Measurements from ENCODE around the gene CC2D2A. TPM values are rescaled to one million over a fixed set of nuclear protein-coding genes. Genes with fewer than 3 reads are reported as not detected.

The CC2D2A gene
- total RNA-seq, 1 experiment from 2014 or later, result 29.7 TPM

DNA sequence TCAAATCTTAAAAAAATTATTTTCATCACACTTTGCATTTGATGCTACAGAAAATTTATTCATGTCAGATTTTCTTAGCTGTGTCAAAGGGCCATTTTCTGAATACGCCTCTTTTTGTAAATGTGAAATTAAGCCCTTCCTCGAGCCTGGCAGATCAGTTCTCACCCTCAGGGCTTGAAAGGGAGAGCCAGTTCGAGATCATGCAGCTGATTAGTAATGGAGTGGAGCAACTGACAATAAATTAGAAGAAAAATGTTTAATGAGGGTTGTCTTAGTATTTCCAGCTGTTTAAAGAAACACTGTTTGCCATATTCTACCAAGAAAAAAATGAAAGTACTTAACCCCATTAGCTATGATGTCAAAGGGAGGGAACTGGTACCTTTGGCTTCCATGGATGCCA lies 28.7 kb downstream of the CC2D2A start:
- ChIA-PET POLR2A (ENCODE audit: low non-redundant PET) (interaction anchor here (0.6 kb wide), 2 partner anchors 11 to 271 kb away, joined by 3 to 5 read pairs; no protein-coding TSS in a partner anchor), CTCF (no interaction called here)
- no peak overlapping the region for H3K4me3 ChIP-seq (ENCODE audit: low read depth, low read length, poor library complexity, severe bottlenecking)
- no peak for TF ChIP-seq EZH2 (IDR thresholded peaks at IDR 0.05; ENCODE audit: borderline replicate concordance, low read depth, low read length, poor library complexity, severe bottlenecking)
- TF ChIP-seq, protein P1, sequence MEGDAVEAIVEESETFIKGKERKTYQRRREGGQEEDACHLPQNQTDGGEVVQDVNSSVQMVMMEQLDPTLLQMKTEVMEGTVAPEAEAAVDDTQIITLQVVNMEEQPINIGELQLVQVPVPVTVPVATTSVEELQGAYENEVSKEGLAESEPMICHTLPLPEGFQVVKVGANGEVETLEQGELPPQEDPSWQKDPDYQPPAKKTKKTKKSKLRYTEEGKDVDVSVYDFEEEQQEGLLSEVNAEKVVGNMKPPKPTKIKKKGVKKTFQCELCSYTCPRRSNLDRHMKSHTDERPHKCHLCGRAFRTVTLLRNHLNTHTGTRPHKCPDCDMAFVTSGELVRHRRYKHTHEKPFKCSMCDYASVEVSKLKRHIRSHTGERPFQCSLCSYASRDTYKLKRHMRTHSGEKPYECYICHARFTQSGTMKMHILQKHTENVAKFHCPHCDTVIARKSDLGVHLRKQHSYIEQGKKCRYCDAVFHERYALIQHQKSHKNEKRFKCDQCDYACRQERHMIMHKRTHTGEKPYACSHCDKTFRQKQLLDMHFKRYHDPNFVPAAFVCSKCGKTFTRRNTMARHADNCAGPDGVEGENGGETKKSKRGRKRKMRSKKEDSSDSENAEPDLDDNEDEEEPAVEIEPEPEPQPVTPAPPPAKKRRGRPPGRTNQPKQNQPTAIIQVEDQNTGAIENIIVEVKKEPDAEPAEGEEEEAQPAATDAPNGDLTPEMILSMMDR (conservative IDR thresholded peaks at IDR 0.05; ENCODE audit: low read depth, low read length), result no peak
- no peaks in the 10 kb centered on the region for H3K27me3 ChIP-seq (replicated peaks; ENCODE audit: insufficient read depth, low read depth, low read length, poor library complexity)
- H3K27ac ChIP-seq (ENCODE audit: low read depth, low read length, poor library complexity, severe bottlenecking), result no peak overlapping the region
- BruUV-seq (replicated peaks), result no TSS peak
- peaks cover 6% of the 10 kb centered on the region for H3K4me1 ChIP-seq (ENCODE audit: insufficient read depth, low read length, poor library complexity, severe bottlenecking)
- intact Hi-C loops (cut with micrococcal nuclease; ENCODE audit: unreplicated experiment), result no loop called here
- peaks cover 7% of the 10 kb centered on the region for H3K36me3 ChIP-seq (ENCODE audit: insufficient read depth, low read length, poor library complexity, severe bottlenecking)
- peaks cover 9% of the 10 kb centered on the region for H3K9me3 ChIP-seq (ENCODE audit: low read depth, low read length, poor library complexity, severe bottlenecking)
- DNase-seq (ENCODE audit: low spot score), result peak; percentile 16

DNA sequence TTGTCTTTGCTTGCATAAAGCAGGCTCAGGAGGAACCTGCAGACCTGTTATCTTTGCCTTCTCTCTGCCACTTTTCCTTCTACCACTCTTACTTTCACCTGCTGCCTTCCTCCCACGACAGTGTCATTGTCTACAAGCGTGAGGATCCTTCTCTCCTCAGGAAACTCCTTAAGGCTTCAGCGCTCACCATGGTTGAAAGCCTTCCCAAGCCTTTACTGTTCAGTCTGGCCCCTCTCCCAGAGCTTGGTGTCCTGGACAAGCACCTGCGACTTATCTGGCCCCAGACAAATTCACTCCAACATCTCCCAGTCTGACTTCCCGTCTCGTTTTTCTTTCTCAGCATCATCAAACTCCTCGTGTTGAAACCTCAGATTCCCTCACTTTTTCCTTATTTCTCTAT lies 31.0 kb downstream of the CC2D2A start:
- TF ChIP-seq, protein P1 (conservative IDR thresholded peaks at IDR 0.05; ENCODE audit: low read depth, low read length), result no peak
- TF ChIP-seq EZH2 (IDR thresholded peaks at IDR 0.05; ENCODE audit: borderline replicate concordance, low read depth, low read length, poor library complexity, severe bottlenecking), result no peak
- BruUV-seq (replicated peaks), result no TSS peak
- Histone ChIP-seq H3K4me3 (ENCODE audit: low read depth, low read length, poor library complexity, severe bottlenecking) (no peak overlapping the region), H3K27ac (ENCODE audit: low read depth, low read length, poor library complexity, severe bottlenecking) (no peak overlapping the region), H3K4me1 (ENCODE audit: insufficient read depth, low read length, poor library complexity, severe bottlenecking) (peaks cover 6% of the 10 kb centered on the region), H3K36me3 (ENCODE audit: insufficient read depth, low read length, poor library complexity, severe bottlenecking) (peaks cover 12% of the 10 kb centered on the region), H3K9me3 (ENCODE audit: low read depth, low read length, poor library complexity, severe bottlenecking) (peaks cover 9% of the 10 kb centered on the region), H3K27me3 (replicated peaks; ENCODE audit: insufficient read depth, low read depth, low read length, poor library complexity) (no peaks in the 10 kb centered on the region)
- DNase-seq (ENCODE audit: low spot score), result no peak
- intact Hi-C loops (cut with micrococcal nuclease; ENCODE audit: unreplicated experiment), result no loop called here
- POLR2A ChIA-PET (ENCODE audit: low non-redundant PET), result interaction anchor here (0.6 kb wide), 1 partner anchor 158 kb away, joined by 3 read pairs; no protein-coding TSS in a partner anchor
- CTCF ChIA-PET, result no interaction called here

DNA sequence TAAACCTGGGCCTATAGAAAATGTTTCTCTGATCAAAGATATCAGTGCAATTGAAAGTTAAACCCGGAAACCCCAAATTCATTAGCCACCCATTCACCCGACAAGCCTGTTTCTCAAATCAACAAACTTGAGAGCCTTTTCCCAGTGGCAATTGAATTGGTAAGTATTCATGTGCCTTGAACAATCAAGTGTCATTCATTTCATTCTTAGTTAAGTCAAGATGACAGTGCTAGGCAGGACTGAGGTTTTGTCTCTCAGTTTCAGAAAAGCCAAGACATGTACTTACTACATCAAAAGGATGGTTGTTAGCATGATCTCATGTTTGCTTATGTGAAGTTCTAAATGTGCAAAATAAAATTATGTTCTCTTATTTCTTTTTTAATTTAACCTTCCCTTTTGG lies 32.3 kb downstream of the CC2D2A start:
- TF ChIP-seq, protein P1 (conservative IDR thresholded peaks at IDR 0.05; ENCODE audit: low read depth, low read length), result no peak
- TF ChIP-seq EZH2 (IDR thresholded peaks at IDR 0.05; ENCODE audit: borderline replicate concordance, low read depth, low read length, poor library complexity, severe bottlenecking), result no peak
- Histone ChIP-seq H3K27ac (ENCODE audit: low read depth, low read length, poor library complexity, severe bottlenecking) (no peak overlapping the region), H3K9me3 (ENCODE audit: low read depth, low read length, poor library complexity, severe bottlenecking) (peaks cover 7% of the 10 kb centered on the region), H3K27me3 (replicated peaks; ENCODE audit: insufficient read depth, low read depth, low read length, poor library complexity) (no peaks in the 10 kb centered on the region), H3K36me3 (ENCODE audit: insufficient read depth, low read length, poor library complexity, severe bottlenecking) (peaks cover 12% of the 10 kb centered on the region), H3K4me3 (ENCODE audit: low read depth, low read length, poor library complexity, severe bottlenecking) (no peak overlapping the region), H3K4me1 (ENCODE audit: insufficient read depth, low read length, poor library complexity, severe bottlenecking) (no peaks in the 10 kb centered on the region)
- POLR2A ChIA-PET (ENCODE audit: low non-redundant PET), result no interaction called here
- DNase-seq (ENCODE audit: low spot score), result no peak
- BruUV-seq (replicated peaks), result no TSS peak
- CTCF ChIA-PET, result no interaction called here
- intact Hi-C loops (cut with micrococcal nuclease; ENCODE audit: unreplicated experiment), result no loop called here
